HG02938 (cell line): ENCODE measurements around the gene INSYN2B.
"Not testable (repeated sequence)": the region's sequence is repeated elsewhere in the genome, so short reads cannot be mapped to it uniquely, and the experiment has no call there.

ENCODE experiments used
- ATAC-seq: cut with Tn5 transposase; IDR thresholded peaks from one replicate; pipeline ENCODE4 v1.9.1; 2021; ENCODE audit warnings: mild to moderate bottlenecking, moderate library complexity; ENCODE audit not compliant: unreplicated experiment

INSYN2B gene

DNA sequence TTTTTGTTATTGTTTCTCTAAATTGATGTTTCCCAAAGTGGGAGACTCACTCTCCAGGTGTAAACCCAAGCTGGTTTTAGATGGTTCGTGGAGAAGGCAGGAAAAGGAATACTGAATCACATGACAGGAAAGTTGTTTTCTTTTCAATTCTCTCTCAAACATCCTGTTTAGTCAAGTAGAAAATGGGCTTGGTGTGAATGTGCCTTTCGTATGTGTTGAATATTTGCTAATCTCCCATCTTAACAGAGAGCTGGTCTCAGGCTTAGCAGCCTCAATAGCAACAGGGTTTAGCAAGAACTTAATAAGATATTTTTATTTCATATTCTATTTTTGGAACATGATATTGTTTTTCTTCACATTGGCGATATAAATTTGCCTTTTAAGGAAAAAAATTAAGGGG, 119.7 kb downstream of the INSYN2B start:
- no peak for ATAC-seq

DNA sequence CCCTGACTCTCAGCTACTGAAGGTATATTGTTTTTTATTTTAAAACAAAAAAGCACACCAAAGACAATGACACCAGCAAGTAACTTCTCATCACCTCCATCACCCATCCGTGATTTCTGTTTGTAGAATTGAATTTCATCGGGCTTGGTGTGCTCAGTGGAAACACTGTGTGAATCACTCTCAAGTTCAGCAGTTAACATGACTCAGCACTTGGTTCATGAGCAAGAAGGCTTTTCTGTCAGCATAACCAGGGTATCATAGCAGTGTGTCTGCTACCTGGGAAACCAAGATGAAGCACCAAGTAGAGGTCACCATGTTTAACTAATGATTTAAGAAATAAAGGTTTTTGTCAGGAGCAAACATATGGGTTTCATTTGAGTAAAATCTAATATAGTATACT, 123.7 kb downstream of the INSYN2B start:
- no peak for ATAC-seq

DNA sequence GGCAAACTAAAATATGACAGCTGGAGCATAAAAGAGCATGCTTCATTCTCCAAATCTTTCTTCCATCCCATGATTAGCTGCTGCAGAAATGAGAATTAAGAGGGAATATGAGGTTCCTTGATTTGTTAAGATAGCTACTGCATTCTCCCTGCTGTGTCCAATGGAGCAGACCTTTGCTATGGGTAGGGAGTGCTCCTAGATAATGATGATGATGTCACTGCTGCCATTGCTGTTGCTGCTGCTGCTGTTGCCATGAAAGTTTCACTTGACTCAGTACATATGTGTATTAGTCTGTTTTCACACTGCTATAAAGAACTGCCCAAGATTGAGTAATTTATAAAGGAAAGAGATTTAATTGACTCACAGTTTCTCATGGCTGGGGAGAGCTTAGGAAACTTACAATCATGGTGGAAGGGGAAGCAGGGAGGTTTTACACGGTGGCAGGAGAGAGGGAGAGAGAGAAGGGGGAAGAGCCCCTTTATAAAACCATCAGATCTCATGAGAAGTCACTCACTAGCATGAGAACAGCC, 128.9 kb downstream of the INSYN2B start:
- no peak for ATAC-seq

DNA sequence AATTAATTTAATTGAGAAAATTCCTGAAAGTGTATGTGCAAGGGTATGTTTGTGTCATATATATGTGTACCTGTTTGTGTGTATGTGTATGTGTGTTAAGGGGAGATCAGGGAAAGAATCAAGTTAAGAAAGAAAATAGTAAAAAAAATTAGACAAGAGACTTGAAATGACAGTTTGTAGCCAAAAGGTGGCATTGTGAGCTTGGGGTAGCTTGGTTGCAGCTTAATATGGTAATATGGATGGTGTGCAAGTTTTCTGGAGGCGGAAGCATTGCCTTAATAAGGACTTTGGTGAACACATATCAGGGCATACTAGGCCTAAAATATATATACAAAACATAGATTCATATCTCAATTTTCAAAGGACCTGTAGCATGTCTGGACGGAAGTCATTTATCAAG, 129.9 kb downstream of the INSYN2B start:
- ATAC-seq, result no peak

DNA sequence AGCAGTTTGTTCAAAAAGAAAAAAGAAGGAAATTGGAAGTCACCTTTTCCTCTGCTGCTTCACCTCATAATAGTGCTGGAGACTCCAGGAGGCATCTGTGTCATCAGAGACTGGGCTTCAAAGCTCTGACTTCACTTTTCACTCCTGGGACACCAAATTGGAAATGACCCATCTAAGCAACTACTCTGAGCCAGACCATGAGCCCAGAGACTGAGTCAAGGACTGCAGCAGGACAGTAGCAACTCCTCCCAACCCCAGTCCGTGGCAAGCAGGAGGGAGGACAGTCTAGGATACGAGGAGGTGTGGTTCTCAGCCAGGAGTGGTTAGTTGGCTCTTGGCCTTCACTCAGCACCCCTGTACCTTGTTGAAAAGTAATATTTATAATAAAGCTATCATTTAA, 131.5 kb downstream of the INSYN2B start:
- ATAC-seq, result no peak

DNA sequence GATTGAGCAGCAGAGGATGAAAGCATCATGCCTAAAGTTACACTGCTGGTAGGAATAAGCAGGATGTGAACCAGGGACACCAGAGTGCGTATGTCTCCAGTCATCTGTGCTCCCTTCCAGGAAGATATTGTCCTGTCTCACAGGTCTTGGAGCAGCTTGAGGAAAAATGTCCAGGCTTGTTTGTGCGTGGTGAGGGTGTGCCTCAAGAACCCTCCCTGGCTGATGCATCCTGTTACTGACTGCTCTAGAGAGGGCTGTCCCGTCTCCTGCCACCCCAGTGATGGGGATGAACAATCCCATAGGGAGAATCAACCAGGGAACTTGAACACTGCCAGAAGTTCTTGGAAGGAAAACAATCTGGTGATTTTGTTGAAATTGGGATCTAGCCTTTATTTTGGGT, 132.0 kb downstream of the INSYN2B start:
- ATAC-seq, result no peak

DNA sequence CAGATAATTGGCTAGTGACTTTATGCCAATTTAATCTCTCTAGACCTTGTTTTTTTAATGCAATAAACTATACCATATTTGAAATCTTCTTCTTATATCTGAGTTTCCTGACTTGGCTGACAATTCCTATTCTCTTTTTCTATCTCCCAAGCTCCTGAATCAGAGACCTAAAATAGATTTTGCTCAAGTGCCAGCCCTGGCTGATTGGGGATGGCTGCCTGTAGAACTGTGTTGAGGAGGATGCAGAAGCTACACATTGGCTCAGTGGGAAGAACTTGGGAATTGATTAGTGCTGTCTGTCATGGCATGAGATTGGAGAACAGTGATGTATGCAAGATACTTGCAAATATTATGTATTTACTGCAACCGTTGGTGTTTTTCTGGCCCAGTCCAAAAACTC, 132.8 kb downstream of the INSYN2B start:
- no peak for ATAC-seq

DNA sequence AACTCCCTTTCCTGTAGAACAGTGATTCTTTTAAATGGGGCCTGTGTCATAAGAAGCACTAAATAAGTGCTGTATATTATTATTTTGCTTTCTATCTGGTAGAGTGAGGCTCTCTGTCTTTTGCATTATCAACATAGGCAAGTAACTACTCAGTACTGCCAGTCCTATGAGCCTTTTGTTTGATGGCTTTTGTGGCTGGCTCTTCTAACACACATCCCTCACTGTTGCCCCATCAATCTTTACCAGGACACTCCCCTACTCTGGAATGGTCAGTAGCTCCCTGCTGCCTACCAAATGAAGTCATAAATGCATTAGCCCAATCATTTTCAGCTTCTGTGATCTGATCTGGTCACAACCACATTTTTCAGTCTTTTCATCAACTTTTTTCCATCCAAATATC, 137.6 kb downstream of the INSYN2B start:
- no peak for ATAC-seq

DNA sequence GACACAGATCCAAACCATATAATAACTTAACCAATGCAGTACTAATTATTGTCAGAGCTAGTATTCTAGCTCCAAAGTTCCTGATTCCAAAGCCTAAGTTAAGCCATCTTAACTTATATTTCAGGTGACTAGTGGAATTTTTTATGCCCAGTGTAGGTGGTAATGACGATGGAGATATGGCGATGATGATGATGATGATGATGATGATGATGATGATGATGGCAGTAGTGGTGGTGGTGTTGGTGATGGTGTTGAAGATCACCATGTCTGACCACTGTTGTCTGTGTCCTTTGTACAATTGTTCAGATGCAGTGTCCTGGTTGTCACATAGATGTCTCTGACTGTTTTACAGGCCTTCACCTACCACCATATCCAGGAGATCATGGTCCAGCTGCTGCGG, 139.9 kb downstream of the INSYN2B start:
- no peak for ATAC-seq

DNA sequence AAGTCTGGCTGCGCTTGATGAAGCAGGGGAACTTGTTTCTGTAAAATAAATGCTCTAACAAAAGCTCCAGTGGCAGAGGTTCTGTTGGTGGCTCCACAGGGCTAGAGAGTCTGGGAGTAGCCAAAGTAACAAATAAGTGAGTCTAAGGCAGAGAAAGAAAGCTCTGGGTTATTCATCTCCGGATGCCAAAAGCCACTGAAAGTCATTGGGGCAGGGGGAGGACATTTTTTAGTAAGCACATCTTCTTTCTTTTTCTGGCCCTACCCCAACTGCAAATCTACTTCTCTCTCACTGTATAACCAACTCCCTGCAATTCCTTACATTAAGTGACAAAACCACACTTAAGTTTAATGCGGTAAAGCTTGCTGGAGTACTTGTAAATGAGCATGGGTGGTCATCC, 141.6 kb downstream of the INSYN2B start:
- peak; percentile 88 for ATAC-seq

DNA sequence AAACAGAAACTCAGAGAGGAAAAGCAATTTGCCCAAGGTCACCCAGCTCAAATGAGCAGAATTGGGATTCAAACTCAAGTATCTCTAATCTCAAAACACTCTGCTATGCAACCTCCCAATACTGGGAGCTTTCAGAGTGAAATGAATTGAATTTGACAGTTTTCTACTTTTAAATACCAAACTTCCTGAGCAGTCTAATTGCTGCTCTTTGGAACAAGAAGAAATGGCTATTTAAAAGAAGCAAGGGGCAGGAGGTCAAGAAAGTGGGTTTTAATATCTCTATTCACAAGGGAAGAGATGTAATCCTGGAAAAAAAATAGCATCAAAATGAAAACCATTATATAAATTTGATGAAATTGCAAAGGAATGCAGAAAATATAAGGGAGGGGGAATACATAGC, 142.6 kb downstream of the INSYN2B start:
- no peak for ATAC-seq

DNA sequence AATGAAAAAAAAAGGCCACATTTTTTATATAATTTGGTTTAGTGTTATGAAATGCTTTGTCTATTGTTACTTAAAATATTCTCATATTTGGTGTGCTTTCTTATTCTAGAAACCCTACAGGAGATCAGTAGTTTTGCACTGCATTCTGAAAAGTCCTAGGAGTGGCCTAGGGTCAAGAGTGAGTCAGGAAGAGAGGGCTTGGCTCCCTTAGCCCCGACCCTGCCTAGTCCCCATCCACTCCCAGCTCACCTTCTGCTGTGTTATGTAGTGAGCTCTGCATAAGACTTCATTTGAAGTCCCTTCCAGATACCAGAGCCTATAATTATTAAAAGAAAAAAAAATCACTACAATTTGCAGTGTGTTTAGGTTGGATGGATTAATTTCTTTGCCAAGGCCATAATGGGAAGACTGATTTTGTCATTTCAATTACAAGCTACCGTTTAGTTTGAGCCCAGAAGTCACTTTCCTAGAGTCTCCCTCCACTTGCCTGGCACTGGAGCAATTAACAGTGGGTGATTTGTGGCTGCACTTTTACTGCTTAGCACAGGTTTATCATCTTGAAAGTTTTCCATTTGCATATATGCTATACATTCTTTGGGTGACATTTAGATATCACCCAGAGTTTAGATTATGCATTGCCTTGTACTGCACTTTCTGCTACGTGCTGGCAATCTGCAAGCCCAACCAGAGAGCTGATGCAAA, 143.3 kb downstream of the INSYN2B start:
- ATAC-seq, result no peak

DNA sequence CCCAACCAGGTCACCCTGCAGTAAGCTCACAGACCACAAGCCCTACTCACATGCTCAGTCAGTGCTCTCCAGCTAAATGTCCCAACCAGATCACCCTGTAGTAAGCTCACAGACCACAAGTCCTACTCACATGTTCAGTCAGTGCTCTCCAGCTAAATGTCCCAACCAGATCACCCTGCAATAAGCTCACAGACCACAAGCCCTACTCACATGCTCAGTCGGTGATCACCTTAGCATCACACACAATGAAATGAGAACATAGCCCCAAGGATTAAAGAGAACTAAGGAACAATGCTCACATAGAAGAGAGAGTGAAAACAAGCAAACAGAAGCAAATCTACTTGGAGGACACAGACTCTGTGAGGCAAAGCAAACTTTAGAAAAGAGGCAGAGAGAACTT, 145.8 kb downstream of the INSYN2B start:
- ATAC-seq, result not testable (repeated sequence)

DNA sequence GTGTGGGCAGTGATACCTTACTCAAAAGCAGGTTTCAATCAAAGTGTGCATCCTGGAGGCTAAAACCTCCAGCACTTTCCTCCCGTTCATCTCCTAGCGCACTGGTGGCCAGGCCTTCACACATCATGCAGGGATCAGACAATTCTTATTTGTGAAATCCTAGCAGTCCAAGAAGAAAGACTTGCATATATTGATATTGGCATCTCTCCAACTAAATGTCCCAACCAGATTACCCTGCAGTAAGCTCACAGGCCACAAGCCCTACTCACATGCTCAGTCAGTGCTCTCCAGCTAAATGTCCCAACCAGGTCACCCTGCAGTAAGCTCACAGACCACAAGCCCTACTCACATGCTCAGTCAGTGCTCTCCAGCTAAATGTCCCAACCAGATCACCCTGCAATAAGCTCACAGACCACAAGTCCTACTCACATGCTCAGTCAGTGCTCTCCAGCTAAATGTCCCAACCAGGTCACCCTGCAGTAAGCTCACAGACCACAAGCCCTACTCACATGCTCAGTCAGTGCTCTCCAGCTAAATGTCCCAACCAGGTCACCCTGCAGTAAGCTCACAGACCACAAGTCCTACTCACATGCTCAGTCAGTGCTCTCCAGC, 146.5 kb downstream of the INSYN2B start:
- not testable (repeated sequence) for ATAC-seq

DNA sequence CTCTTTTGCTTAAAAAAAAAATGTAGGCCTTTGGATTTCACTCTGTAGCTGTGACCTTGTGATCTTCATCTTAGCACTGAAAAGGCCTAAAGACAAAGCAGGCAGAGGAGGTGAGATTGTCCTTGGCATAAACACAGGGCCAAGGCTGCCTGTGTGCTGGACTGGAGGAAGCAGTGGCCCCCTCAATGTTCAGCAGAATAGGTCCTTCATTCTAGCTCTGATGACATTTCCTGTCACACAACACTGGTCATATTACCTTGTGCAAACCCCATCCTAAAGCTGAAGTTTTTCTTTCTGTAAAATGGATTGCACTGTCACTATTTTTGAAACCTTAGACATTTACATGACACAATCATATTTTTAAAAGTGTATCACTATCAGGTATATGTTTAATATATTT, 147.4 kb downstream of the INSYN2B start:
- no peak for ATAC-seq

DNA sequence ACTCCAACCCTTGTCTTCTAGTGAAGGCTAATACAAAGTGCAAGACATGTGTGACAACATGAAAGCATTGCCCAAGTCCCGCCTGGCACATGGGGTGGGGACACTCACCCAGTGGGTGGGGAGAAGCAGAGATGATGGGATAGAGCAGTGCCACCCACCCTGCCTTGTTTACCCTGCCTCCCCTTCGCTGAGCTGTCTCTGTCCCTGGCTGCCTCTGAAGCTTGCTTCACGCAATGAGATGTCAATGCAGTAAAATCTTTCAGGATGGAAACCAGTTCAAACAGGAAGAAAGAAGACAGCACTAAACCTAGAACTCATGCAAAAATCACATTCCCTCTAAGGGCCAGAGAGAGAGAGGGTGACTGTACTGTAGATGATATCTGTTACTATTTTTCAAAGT, 148.0 kb downstream of the INSYN2B start:
- no peak for ATAC-seq

DNA sequence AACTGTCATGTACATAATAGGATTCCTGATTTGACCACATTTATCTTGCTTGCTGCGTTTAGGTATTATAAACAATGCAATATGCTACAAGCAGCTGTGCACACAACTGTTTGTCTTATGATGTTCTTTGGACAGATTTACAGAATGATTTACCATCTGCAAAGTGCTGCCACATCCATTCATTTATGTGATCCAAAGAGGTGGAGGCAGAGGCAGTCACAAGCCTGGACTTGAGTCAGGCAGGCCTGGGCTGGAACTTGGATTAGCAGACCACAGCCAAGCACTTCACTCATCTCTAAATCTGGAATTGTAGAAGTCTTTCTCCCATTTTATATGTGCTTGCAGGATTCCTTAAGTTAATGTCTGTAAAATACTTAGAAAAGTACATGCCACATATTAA, 149.0 kb downstream of the INSYN2B start:
- ATAC-seq, result no peak

DNA sequence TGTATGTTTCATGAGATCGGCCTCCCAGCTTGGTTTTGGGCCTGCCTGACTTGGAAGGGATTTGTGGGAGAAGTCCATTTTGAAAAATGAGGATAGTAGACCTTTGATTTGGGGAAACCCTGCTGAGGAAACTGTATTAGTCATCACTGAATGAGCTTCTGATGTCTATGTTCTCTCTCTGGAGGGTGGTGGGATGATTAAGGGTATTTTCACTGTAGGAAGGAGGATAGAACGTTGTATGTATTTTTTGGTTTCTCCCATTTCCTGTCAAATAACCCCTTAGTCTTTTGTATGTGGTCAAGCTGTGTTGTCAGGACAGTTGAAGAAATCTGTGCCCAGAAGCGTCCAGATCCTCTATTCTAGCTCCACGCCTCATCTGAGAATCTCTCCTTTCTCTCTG, 151.9 kb downstream of the INSYN2B start:
- no peak for ATAC-seq

DNA sequence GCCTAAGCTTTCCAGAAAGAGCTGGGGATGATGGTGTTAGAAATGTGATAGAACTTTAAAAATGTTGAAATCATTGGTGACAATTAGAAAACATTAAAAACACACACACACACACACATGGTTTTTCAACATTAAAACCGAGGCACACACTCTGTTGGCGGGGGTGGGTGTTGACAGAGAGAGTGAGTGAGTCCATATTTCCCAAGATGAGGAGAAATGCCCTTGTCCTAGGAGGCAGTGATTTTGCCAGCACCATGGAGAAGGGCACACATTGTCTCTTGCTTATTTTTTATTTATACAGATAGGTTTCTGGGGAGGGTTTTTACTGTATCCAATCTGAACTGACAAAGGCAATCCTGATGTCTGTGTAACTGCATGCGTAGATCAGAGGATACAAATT, 152.5 kb downstream of the INSYN2B start:
- ATAC-seq, result no peak

DNA sequence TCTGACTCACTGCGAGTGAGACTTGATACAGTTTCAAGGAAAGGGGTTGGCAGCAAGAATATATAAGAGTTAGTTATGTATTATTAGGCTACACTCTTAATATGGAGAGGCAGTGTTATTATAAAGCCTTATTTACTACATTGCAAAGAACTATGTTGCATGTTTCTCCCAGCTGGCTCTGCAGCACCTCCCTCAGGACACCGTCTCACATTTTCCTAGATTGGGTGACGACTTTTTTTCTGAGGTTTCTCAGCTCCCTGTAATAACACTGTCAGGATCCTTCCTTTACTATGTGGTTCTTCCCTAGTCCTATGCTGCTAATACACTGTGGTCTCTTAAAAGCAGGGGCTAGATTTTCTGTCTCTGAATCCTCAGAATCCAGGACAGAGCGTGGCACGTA, 153.7 kb downstream of the INSYN2B start:
- ATAC-seq, result no peak

DNA sequence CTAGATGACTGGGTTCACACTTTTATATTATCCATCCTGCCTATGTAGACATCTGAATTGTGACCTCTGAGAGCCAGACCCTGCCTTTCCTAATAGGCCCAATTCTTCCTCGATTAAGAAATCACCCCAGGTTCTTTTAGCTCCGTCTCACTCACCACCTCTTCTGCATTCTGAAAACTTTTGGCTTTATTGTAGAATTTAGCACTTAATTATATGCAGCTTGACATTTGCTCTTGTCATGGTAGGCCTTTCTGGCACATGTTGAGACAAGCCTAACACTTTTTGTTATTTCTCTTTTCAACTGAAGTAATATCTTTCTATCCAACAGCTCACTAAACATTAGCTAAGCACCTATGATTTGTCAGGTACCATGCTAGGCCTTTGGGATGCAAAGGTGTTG, 163.3 kb downstream of the INSYN2B start:
- no peak for ATAC-seq

DNA sequence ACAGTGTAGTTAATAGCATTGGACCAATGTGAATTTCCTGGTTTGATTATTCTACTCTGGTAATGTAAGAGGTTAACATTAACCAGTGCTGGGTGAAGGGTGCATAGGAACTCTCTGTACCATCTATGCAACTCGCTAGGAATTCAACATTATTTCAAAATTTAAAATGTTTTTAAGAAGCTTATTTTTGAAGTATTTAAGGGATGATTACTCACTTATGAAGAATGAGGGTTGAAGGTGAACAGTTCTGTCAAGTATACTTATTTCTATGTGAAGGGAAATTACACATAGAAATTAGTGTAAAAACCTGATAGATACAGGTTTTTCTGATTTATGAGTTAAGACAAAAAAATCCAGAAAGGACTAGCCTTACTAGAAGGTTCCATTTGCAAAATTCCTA, 165.8 kb downstream of the INSYN2B start:
- no peak for ATAC-seq
